Measurements from ENCODE around the gene SRC.
A peak's percentile ranks its signal among the peaks of the same experiment; 100 is the strongest.

Gene SRC

DNA sequence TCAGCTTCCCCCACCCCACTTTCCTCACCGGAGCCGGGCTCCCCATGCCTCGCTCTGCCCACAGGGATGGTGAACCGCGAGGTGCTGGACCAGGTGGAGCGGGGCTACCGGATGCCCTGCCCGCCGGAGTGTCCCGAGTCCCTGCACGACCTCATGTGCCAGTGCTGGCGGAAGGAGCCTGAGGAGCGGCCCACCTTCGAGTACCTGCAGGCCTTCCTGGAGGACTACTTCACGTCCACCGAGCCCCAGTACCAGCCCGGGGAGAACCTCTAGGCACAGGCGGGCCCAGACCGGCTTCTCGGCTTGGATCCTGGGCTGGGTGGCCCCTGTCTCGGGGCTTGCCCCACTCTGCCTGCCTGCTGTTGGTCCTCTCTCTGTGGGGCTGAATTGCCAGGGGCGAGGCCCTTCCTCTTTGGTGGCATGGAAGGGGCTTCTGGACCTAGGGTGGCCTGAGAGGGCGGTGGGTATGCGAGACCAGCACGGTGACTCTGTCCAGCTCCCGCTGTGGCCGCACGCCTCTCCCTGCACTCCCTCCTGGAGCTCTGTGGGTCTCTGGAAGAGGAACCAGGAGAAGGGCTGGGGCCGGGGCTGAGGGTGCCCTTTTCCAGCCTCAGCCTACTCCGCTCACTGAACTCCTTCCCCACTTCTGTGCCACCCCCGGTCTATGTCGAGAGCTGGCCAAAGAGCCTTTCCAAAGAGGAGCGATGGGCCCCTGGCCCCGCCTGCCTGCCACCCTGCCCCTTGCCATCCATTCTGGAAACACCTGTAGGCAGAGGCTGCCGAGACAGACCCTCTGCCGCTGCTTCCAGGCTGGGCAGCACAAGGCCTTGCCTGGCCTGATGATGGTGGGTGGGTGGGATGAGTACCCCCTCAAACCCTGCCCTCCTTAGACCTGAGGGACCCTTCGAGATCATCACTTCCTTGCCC lies 57.4 kb downstream of the SRC start:
- ChIA-PET CTCF (interaction anchor here (1.2 kb wide), 1 partner anchor 133 kb away, joined by 4 read pairs; no protein-coding TSS in a partner anchor), POLR2A (no interaction called here)
- DNase-seq (ENCODE audit: low read depth, low spot score), result no peak
- TF ChIP-seq, protein P1, sequence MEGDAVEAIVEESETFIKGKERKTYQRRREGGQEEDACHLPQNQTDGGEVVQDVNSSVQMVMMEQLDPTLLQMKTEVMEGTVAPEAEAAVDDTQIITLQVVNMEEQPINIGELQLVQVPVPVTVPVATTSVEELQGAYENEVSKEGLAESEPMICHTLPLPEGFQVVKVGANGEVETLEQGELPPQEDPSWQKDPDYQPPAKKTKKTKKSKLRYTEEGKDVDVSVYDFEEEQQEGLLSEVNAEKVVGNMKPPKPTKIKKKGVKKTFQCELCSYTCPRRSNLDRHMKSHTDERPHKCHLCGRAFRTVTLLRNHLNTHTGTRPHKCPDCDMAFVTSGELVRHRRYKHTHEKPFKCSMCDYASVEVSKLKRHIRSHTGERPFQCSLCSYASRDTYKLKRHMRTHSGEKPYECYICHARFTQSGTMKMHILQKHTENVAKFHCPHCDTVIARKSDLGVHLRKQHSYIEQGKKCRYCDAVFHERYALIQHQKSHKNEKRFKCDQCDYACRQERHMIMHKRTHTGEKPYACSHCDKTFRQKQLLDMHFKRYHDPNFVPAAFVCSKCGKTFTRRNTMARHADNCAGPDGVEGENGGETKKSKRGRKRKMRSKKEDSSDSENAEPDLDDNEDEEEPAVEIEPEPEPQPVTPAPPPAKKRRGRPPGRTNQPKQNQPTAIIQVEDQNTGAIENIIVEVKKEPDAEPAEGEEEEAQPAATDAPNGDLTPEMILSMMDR (IDR thresholded peaks at IDR 0.05; ENCODE audit: insufficient read depth, low read length, missing control alignments), result no peak
- H3K4me3 ChIP-seq (ENCODE audit: low read depth, low read length), result no peak overlapping the region

DNA sequence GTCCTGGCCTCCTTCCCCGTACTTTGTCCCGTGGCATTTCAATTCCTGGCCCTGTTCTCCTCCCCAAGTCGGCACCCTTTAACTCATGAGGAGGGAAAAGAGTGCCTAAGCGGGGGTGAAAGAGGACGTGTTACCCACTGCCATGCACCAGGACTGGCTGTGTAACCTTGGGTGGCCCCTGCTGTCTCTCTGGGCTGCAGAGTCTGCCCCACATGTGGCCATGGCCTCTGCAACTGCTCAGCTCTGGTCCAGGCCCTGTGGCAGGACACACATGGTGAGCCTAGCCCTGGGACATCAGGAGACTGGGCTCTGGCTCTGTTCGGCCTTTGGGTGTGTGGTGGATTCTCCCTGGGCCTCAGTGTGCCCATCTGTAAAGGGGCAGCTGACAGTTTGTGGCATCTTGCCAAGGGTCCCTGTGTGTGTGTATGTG lies 58.5 kb downstream of the SRC start:
- POLR2A ChIA-PET, result no interaction called here
- CTCF ChIA-PET, result no interaction called here
- no peak for DNase-seq (ENCODE audit: low read depth, low spot score)
- TF ChIP-seq, protein P1 (IDR thresholded peaks at IDR 0.05; ENCODE audit: insufficient read depth, low read length, missing control alignments), result no peak
- H3K4me3 ChIP-seq (ENCODE audit: low read depth, low read length), result no peak overlapping the region

DNA sequence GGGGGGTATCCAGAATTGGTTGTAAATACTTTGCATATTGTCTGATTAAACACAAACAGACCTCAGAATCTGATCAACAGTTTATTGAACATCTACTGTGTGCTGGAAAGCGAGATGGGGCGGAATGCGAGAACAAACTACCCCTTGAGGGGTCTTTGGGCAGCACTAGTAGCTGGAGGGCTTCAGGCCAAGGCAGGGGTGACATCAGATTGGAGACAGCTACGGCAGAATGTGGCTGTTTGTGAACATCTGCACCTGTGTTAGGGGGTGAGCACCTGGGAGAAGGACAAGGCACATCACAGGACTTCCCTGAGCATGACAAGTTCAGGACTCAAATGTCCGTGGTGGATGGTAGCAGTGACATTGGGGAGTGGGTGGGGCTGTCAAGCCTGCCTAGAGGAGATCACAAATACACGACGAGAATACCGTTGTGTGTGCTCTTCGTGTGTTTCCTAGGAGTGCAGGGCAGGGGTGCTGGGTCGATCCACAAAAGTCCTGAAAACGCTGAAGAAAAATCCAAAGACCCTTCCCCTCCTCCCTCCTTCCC lies 59.5 kb downstream of the SRC start:
- POLR2A ChIA-PET, result no interaction called here
- DNase-seq (ENCODE audit: low read depth, low spot score), result no peak
- H3K4me3 ChIP-seq (ENCODE audit: low read depth, low read length), result no peak overlapping the region
- TF ChIP-seq, protein P1 (IDR thresholded peaks at IDR 0.05; ENCODE audit: insufficient read depth, low read length, missing control alignments), result no peak
- CTCF ChIA-PET, result no interaction called here

DNA sequence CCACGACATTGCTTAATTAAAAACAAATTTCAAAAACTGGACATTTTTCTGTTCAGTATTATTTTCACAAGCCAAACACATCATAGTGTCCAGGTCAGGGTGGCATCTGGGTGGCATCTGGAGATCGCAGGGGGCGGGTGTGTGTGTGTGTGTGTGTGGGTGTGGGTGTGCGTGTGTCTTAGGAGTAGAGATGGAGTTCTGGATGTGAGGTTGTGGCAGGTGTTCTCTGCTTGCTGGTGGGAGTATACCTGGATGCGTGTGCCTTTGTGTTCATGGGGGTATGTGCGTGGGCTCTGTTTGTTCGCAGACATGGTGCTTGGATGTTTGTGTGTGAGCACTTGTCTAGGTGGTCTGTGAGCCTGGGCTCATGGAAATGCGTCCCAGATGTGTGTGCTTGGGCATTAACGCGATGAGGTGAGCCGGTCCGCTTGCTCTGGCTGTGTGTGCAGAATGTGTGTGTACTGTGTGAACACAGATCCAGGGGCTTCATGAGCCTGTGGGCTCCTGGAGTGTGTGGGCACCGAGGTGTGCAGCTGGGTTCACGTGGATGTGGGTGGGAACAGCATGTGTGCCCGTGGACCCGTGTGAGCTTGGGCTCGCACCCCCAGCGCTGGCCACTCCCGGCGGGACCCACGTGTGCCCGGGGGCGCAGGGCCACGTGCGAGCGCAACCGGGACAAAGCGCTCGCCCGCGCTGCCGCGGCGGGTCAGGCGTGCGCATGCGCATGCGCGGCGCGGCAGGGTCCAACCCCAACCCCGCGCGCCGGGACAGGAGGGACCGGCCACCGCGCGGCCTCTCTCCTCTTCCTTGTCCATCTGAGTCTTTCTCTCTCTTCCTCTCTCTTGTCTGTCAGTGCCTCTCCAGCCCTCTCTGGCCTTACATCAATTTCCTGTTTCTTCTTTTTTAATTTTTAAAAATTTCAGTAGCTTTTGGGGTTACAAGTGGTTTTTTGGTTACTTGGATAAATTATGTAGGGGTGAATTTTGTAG lies 60.4 kb downstream of the SRC start:
- CTCF ChIA-PET, result interaction anchor here (1.3 kb wide), 1 partner anchor 130 kb away, joined by 3 read pairs; no protein-coding TSS in a partner anchor
- TF ChIP-seq, protein P1 (IDR thresholded peaks at IDR 0.05; ENCODE audit: insufficient read depth, low read length, missing control alignments), result no peak
- no peak for DNase-seq (ENCODE audit: low read depth, low spot score)
- POLR2A ChIA-PET, result no interaction called here
- peak overlapping the region; percentile 57 for H3K4me3 ChIP-seq (ENCODE audit: low read depth, low read length)

DNA sequence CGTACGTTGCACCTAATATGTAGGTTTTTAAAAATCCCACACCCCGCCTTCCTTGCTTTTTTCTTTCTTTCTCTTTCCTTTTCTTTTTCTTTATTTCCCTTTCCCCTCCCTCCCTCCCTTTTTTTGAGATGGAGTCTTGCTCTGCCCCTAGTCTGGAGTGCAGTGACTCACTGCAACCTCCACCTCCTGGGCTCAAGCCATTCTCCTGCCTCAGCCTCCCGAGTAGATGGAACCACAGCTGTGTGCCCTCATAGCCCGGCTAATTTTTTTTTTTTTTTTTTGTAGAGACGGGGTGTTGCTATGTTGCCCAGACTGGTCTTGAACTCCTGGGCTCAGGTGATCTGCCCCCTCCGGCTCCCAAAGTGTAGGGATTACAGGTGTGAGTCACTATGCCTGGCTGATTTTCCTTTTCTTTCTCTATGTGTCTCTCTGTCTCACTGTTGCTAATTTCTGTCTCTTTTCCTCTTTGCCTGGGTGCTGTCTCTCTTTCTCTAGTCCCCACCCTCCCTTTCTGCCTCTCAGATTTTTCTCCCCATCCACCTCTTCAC lies 61.2 kb downstream of the SRC start:
- POLR2A ChIA-PET, result no interaction called here
- TF ChIP-seq, protein P1 (IDR thresholded peaks at IDR 0.05; ENCODE audit: insufficient read depth, low read length, missing control alignments), result no peak
- no peak for DNase-seq (ENCODE audit: low read depth, low spot score)
- CTCF ChIA-PET, result interaction anchor here (1.3 kb wide), 1 partner anchor 130 kb away, joined by 3 read pairs; no protein-coding TSS in a partner anchor
- peak overlapping the region; percentile 57 for H3K4me3 ChIP-seq (ENCODE audit: low read depth, low read length)

All from AG04449 (cell line).